Measurements from ENCODE around the gene F8A1.
"Not testable (repeated sequence)": the region's sequence is repeated elsewhere in the genome, so short reads cannot be mapped to it uniquely, and the experiment has no call there.

The F8A1 gene

GRCh38 chrX:154886069-154886788 lies at the start of gene F8A1:
Gene F8A1, plus strand, starts transcription at chrX:154886355. Its CDS starts 20 bp downstream, at chrX:154886375.
- DNase-seq: peak; percentile 49

- DNase-seq: peak; percentile 30
Measured at GRCh38 chrX:154840856-154841255, 45.3 kb upstream of the F8A1 start.

GRCh38 chrX:154850957-154851611 lies 35.1 kb upstream of the F8A1 start:
- DNase-seq: no peak

DNA sequence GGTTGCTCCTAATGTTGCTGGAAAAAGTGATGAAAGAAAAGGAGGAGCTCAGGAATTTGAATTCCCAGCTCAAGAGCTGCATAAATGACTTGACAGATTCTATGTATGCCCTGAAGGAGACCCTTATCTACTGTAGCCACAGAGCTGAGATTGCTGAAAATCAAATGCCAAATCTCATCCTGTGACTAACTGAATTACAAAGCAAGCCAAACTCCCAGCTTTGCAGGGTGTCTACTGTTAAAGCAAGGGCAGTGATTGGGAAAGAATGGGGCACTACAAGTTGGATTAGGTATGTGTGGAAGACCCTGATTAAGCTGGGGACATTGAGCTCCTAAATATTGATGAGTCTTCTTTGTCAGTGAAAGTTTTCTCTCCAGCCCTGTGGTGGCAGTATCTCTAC lies 30.9 kb upstream of the F8A1 start:
- no peak for DNase-seq

GRCh38 chrX:154868522-154868921 lies 17.6 kb upstream of the F8A1 start:
- not testable (repeated sequence) for DNase-seq

DNA sequence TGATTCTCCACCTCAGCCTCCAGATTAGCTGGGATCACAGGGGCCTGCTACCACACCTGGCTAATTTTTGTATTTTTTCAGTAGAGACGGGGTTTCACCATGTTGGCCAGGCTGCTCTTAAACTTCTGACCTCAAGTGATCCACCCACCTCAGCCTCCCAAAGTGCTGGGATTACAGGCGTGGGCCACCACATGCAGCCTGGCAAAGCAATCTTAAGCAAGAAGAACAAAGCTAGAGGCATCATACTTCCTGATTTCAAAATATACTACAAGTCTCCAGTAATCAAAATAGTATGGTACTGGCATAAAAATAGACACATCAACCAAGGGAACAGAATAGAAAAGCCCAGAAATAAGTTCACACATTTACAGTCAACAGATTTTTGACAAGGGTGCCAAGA lies 12.8 kb upstream of the F8A1 start:
- DNase-seq: no peak

DNA sequence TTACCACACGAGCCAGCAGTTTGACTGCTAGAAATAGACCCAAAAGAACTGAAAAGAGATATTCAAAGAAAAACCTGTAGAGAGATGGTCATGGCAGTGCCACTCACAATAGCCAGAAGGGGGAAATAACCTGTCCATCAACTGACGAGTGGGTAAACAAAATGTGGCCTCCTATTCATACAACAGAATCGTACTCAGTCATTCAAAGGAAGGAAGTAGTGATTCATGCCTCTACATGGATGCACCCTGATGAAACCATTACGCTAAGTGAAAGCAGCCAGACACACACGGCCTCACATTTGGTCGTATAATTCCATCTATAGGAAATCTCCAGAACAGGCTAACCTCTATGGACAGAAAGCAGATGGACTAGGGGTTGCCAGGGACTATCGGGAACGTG lies 2.1 kb upstream of the F8A1 start:
- DNase-seq: not testable (repeated sequence)

DNA sequence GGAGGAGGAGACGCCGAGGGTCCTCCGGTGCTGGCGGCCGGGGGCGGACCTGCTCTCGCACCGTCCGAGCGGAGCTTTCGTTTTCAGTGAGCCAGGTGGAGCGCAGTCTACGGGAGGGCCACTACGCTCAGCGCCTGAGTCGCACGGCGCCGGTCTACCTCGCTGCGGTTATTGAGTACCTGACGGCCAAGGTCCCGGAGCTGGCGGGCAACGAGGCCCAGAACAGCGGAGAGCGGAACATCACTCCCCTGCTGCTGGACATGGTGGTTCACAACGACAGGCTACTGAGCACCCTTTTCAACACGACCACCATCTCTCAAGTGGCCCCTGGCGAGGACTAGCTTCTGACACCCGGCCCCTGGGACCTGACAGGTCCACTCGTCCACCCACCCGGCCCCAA lies 1.1 kb upstream of the F8A1 start:
- DNase-seq: not testable (repeated sequence)

- not testable (repeated sequence) for DNase-seq
Measured at GRCh38 chrX:154885549-154885948, 606 bp upstream of the F8A1 start.

- not testable (repeated sequence) for DNase-seq
Measured at GRCh38 chrX:154886789-154887221, 650 bp downstream of the F8A1 start.

DNA sequence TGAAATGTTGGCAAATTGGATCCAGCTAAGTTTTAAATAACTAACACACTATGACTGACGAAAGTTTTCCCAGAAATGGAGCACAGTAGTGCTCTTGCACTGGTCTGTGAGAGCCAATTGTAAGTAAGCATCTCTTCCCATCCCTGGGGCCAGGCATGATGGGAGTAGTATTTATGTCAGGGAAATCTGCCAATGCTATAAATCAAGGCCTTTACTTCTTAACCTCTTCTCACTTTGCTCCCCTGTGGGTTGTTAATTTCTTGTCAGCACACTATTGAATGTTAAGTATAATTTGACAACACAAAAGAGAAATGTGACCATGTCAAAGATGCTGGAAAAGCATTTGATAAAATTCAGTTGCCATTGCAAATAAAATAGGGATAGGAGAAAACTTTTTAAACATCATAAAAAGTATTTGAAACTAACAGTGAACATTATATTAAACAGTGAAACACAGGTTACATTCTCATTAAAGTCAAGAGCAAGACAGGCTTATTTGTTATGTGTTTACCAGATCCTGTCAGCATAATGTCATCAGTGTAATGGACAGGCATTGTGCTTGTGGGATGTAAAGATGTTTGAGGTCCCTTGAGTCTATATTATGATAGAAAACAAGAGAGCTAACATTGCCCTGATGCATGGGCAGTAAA lies 5.0 kb downstream of the F8A1 start:
- DNase-seq: no peak

DNA sequence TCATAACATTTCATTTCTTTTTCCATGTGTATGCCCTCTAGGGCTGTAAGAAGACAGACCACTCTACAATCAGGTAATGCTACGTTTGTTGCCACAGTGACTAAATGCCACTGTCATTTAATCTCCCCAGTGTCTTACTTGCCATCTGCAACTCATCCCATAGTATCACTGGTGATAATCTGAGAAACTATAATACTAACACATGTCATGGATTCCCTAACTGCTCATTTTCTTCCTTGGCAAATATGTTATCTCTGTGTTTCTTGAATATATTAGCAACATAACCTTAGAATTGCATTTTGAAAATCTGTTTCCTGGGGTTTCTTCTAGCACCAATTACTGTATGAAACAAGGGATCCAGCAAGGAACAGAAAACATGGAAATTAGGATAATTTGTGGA lies 6.1 kb downstream of the F8A1 start:
- DNase-seq: no peak

GRCh38 chrX:154900323-154900722 lies 14.2 kb downstream of the F8A1 start:
- DNase-seq: no peak

- no peak for DNase-seq
Measured at GRCh38 chrX:154902408-154902807, 16.3 kb downstream of the F8A1 start.

DNA sequence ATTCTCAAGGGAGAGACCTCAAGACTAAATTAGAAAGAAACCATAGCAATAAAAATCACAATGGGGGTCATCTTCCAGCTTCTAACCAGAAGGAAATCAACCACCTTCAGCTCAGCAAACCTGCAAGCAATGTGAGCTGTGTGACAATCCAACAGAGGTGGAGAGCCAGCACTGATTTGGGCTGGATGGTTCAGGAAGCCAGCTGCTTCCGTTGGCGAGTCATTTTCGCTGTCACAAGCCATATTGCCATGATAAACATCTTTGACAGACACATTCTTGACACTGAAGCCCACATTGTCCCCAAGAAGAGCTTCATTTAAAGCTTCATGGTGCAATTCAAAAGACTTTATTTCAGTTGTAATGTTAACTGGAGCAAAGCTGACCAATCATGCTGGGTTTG lies 22.7 kb downstream of the F8A1 start:
- DNase-seq: no peak

- not testable (repeated sequence) for DNase-seq
Measured at GRCh38 chrX:154910048-154910447, 23.9 kb downstream of the F8A1 start.

GRCh38 chrX:154910528-154910927 lies 24.4 kb downstream of the F8A1 start:
- not testable (repeated sequence) for DNase-seq

DNA sequence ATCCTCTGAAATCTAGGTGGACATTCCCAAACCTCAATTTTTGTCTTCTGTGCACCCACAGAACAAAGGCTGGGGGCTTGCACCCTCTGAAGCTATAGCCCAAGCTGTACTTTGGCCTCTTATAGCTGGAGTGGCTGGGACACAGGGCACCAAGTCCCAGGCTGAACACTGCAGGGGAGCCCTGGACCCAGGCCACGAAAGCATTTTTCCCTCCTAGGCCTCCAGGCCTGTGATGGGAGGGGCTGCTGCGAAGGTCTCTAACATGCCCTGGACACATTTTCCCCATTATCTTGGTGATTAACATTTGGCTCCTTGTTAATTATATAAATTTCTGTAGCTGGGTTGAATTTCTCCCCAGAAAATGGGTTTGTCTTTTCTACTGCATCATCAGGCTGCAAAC lies 27.9 kb downstream of the F8A1 start:
- no peak for DNase-seq

DNA sequence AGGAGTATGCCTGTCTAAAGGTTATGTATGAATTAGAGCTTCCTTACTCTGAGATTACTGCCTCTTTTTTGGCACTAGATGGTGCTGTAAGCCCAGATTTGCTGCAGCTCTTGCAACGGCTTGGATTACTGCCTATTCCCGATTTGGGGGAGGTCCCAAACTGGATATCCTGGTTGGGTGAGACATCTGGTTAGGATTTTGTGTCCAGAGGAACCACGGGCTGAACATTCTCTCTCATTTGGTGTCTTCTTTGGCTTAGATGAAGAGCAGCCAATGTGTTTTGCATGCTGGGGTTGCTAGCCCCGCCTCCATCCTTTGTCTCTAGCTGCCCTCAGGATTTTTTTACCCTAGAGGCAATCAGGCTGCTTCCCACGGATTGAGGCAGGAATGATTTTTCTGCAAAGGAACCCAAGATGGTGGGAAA lies 31.9 kb downstream of the F8A1 start:
- peak; percentile 17 for DNase-seq

DNA sequence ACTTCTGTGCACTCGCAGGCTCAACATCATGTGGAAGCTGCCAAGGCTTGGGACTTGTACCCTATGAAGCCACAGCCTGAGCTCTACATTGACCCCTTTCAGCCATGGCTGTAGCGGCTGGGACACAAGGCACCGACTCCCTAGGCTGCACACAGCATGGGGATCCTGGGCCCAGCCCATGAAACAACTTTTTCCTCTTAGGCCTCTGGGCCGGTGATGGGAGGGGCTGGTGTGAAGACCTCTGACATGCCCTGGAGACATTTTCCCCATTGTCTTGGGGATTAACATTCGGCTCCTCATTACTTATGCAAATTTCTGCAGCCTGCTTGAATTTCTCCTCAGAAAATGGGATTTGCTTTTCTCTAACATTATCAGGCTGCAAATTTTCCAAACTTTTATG lies 38.6 kb downstream of the F8A1 start:
- not testable (repeated sequence) for DNase-seq

Measured in central memory CD4-positive, alpha-beta T cell (primary cell).